ENCODE measurements around the gene CD38. TPM values are rescaled to one million over a fixed set of nuclear protein-coding genes. Genes with fewer than 3 reads are reported as not detected.

CD38 gene
- total and polyA plus RNA-seq, 12 donors = 1.7 to 18.4 (median 11.2) TPM

- no peak for TF ChIP-seq POLR2A (IDR thresholded peaks at IDR 0.05)
- no peak for TF ChIP-seq CTCF (IDR thresholded peaks at IDR 0.05)
- intact Hi-C loops (cut with DNase I) = no loop called here
- no peak for DNase-seq
- H3K27me3 ChIP-seq = no peaks in the 10 kb centered on the region
- H3K9me3 ChIP-seq (replicated peaks in 1 of 3) = no peaks in the 10 kb centered on the region
- WGBS, 4 donors = 72 to 93% (median 78%) methylated on average over 4 of the region's 4 CpGs
- H3K27ac ChIP-seq = no peak overlapping the region
- no peak overlapping the region for H3K4me3 ChIP-seq
- H3K36me3 ChIP-seq (replicated peaks in 1 of 2) = no peaks in the 10 kb centered on the region
- no peaks in the 10 kb centered on the region for H3K4me1 ChIP-seq (replicated peaks in 1 of 2)
Measured at GRCh38 chr4:15736514-15737050, 41.5 kb upstream of the CD38 start.

- no peaks in the 10 kb centered on the region for H3K36me3 ChIP-seq (replicated peaks in 1 of 2)
- H3K27ac ChIP-seq = no peak overlapping the region
- intact Hi-C loops (cut with DNase I) = no loop called here
- no peaks in the 10 kb centered on the region for H3K4me1 ChIP-seq (replicated peaks in 1 of 2)
- TF ChIP-seq POLR2A (IDR thresholded peaks at IDR 0.05) = no peak
- no peak for TF ChIP-seq CTCF (IDR thresholded peaks at IDR 0.05)
- no peak for DNase-seq
- H3K4me3 ChIP-seq = no peak overlapping the region
- H3K27me3 ChIP-seq = no peaks in the 10 kb centered on the region
- 47 to 68% (median 59%) methylated on average over 3 of the region's 3 CpGs for WGBS, 4 donors
- H3K9me3 ChIP-seq (replicated peaks in 1 of 3) = no peaks in the 10 kb centered on the region
Measured at GRCh38 chr4:15737255-15737654, 40.9 kb upstream of the CD38 start.

- H3K4me1 ChIP-seq (replicated peaks in 1 of 2) = no peaks in the 10 kb centered on the region
- no peak overlapping the region for H3K27ac ChIP-seq
- no peak for DNase-seq
- H3K9me3 ChIP-seq (replicated peaks in 1 of 3) = no peaks in the 10 kb centered on the region
- H3K36me3 ChIP-seq (replicated peaks in 1 of 2) = no peaks in the 10 kb centered on the region
- no peak for TF ChIP-seq CTCF (IDR thresholded peaks at IDR 0.05)
- no peak for TF ChIP-seq POLR2A (IDR thresholded peaks at IDR 0.05)
- no peak overlapping the region for H3K4me3 ChIP-seq
- no peaks in the 10 kb centered on the region for H3K27me3 ChIP-seq
- intact Hi-C loops (cut with DNase I) = no loop called here
- whole genome bisulfite sequencing, 4 donors = 72 to 89% (median 87%) methylated on average over 1 of the region's 1 CpG
Measured at GRCh38 chr4:15738877-15739276, 39.3 kb upstream of the CD38 start.

- H3K4me1 ChIP-seq (replicated peaks in 1 of 2) = no peaks in the 10 kb centered on the region
- no peaks in the 10 kb centered on the region for H3K9me3 ChIP-seq (replicated peaks in 1 of 3)
- H3K27me3 ChIP-seq = no peaks in the 10 kb centered on the region
- TF ChIP-seq CTCF (IDR thresholded peaks at IDR 0.05) (no peak), POLR2A (IDR thresholded peaks at IDR 0.05) (no peak)
- no peak overlapping the region for H3K4me3 ChIP-seq
- intact Hi-C loops (cut with DNase I) = no loop called here
- no peak for DNase-seq
- no peaks in the 10 kb centered on the region for H3K36me3 ChIP-seq (replicated peaks in 1 of 2)
- 79 to 88% (median 84%) methylated on average over 11 of the region's 11 CpGs for WGBS, 4 donors
- H3K27ac ChIP-seq = no peak overlapping the region
Measured at GRCh38 chr4:15740764-15741404, 37.2 kb upstream of the CD38 start.

Measured in adrenal gland (tissue), 12 donors.